Fibroblast of skin of left biceps (primary cell): ENCODE data around the gene PRRG3.

Experiments
- DNase-seq, 2 experiments: peaks; one replicate each; pipeline ENCODE4 v3.0.0-alpha.2; 2013; ENCODE audit warnings: low read depth in 2 of 2

Gene PRRG3

GRCh38 chrX:151742311-151742710 is 47.1 kb downstream of the PRRG3 start:
- DNase-seq = no peak

GRCh38 chrX:151743651-151744470 is 48.6 kb downstream of the PRRG3 start:
- DNase-seq = no peak

DNA sequence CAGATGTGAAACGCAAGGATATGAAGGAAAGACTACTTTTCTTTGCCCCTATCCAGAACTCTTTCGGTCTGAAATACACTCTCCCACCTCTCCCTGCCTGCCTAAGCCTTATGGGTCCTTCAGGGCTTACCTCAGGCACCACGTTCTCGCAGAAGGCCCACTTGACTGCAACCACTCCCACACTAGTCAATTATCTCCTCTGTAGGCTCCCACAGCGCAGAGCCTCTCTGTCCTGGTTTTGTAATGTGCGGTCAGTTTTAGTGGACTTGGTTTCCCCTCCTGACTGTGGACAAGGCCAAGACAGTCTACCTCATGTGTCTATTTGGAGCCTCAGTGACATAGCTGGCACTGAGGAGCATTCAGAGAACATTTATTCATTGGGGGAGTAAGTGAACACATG is 50.4 kb downstream of the PRRG3 start:
- DNase-seq = no peak

- no peak for DNase-seq
Measured at GRCh38 chrX:151746502-151746901, 51.2 kb downstream of the PRRG3 start.

DNA sequence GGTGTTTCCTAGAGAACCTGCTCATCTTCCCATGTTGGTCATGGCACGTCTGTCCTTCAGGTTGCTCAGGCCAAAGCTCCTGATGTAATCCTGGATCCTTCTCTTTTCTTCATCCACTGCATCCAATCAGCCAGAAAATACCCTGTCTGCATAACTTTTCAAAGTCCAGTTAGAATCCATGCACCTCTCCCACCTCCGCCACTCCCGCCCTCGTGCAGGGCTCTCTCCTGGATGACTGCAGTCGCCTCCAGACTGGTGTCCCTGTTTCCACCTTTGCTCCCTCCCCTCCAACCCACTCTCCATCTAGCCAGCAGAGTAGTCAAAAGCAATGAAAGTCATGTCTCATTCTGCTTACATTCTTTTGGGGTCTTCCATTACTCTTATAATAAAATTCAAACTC is 55.3 kb downstream of the PRRG3 start:
- no peak for DNase-seq

- no peak for DNase-seq
Measured at GRCh38 chrX:151752847-151753246, 57.6 kb downstream of the PRRG3 start.

DNA sequence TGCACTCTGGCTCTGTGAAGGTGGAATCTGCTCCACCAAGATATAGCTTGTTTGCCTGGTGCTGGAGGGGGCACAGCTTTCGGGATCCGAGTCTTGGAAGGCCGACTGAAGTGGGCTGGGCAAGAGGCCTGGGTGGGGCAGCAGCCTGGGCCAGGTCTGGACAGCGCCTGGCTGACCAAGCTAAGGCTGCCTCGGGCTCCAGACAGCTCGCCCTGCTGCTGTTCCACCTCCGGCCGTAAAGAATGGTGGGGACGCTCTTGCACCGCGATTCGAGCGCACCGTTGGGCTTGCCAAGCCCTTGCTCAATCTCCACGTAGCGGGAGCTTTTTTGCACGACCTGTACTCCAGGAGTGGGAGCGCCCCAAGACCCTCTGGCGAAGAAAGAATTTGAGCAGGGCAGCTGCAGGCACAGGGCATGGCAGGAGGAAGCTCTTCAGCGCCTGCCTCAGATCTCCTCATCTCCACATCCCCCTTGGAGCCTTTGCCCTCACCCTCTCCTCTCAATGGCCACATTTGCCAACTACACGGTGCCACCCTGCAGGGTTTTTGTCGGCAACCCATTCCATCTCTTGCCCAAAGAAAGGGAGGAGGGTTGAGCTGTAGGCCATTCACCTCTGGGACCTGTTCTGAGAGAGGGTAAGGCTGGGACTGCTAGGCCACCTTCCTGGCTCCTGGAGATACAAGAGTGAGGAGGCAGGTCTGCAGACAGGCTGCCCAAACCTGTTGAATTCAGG is 58.2 kb downstream of the PRRG3 start:
- DNase-seq = no peak

- peak; percentile 43 to 52 for DNase-seq
Measured at GRCh38 chrX:151754047-151754429, 58.8 kb downstream of the PRRG3 start.

DNA sequence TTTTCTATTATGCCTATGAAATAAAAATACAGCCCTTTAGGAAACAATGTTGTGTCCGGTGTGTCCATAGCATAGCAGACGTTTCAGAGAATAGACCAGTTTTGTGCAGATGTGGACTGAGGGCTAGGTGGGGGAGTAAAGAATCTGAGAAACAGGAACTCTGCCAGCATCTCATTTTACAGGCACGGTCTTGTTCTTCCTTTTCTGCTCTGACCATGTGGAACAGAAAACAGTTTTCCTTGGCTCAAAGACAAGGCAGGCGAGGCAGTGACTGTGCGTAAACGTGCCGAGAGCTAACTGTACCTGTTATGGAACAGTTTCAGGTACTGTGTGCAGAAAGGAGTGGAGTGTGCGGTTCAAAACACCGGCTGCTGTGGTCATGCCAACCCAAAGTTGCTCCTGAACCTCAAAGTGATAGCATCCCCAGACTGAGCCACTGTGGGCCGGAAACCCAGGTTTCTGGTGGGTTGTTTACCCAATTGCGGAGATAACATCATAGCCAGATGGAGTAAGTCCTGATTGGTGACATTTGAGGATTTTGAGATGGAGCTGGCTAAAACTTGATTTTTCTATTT is 59.5 kb downstream of the PRRG3 start:
- DNase-seq = no peak
